GM12872 (cell line): ENCODE results near the gene KRTAP10-5.

Experiments used
- TF ChIP-seq, protein P1 (sequence below): IDR thresholded peaks from 3 replicates; pipeline ENCODE4 v1.5.1; 2011; ENCODE audit warnings: low read depth, mild to moderate bottlenecking, low read length, moderate library complexity; ENCODE audit not compliant: insufficient read depth

Gene KRTAP10-5

DNA sequence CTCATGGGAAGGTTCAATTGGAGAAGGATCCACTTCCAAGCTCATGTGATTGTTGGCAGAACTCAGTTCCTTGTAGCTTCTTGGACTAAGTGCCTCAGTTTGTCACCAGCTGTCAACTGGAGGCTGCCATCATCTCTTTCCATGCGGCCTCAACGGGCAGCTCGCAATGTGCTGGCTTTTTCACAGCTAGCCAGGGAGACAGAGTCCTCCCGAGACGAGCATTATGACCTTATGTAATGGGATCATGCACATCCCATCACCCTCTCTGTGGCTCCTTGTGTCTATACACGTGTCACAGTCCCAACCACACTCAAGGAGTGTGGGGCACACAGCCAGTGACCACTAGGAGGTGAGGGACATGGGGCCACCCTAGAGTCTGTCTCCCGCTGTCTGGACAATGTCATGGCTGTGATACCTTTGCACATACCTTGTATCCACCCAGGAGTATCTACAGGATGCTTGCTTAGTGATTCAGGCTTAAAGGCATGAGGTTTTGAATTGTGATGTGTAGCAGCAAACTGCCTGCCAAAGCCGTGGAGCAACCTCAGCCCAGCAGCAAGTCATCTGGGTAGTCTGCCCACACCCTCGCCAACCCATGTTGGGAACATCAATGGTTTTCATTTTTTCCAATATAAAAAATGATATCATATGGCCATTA lies 15.8 kb upstream of the KRTAP10-5 start:
- TF ChIP-seq, protein P1, sequence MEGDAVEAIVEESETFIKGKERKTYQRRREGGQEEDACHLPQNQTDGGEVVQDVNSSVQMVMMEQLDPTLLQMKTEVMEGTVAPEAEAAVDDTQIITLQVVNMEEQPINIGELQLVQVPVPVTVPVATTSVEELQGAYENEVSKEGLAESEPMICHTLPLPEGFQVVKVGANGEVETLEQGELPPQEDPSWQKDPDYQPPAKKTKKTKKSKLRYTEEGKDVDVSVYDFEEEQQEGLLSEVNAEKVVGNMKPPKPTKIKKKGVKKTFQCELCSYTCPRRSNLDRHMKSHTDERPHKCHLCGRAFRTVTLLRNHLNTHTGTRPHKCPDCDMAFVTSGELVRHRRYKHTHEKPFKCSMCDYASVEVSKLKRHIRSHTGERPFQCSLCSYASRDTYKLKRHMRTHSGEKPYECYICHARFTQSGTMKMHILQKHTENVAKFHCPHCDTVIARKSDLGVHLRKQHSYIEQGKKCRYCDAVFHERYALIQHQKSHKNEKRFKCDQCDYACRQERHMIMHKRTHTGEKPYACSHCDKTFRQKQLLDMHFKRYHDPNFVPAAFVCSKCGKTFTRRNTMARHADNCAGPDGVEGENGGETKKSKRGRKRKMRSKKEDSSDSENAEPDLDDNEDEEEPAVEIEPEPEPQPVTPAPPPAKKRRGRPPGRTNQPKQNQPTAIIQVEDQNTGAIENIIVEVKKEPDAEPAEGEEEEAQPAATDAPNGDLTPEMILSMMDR, result no peak

GRCh38 chr21:44595524-44595923 lies 15.1 kb upstream of the KRTAP10-5 start:
- TF ChIP-seq, protein P1, result no peak

GRCh38 chr21:44594406-44594916 lies 14.1 kb upstream of the KRTAP10-5 start:
- TF ChIP-seq, protein P1, result no peak

GRCh38 chr21:44593598-44594405 lies 13.4 kb upstream of the KRTAP10-5 start:
- TF ChIP-seq, protein P1, result no peak

- TF ChIP-seq, protein P1, result no peak
These were observed 12.3 kb upstream of the KRTAP10-5 start, which contains the start of gene KRTAP10-6 for GRCh38 chr21:44592446-44593311. Gene KRTAP10-6, minus strand, starts transcription at chr21:44592505. Its CDS starts 21 bp downstream, at chr21:44592484.

- TF ChIP-seq, protein P1, result no peak
These were observed 9.9 kb upstream of the KRTAP10-5 start for GRCh38 chr21:44590311-44590721.
